Stimulated activated CD4-positive, alpha-beta T cell treated with anti-CD3 and anti-CD28 coated beads, Interleukin-12 subunit alpha, Interleukin-12 subunit beta, amount 100 ng/mL, for 4 hours (primary cell): ENCODE results near the gene PPIA.
"Not testable (repeated sequence)": the region's sequence is repeated elsewhere in the genome, so short reads cannot be mapped to it uniquely, and the experiment has no call there.

Experiments used
- DNase-seq: peaks from one replicate; pipeline ENCODE4 v3.0.0-alpha.2; 2020

The PPIA gene

GRCh38 chr7:44791278-44792219, 4.9 kb upstream of the PPIA start:
- DNase-seq: no peak

- no peak for DNase-seq
Measured at GRCh38 chr7:44793919-44794318, 2.6 kb upstream of the PPIA start.

- DNase-seq: no peak
Measured at GRCh38 chr7:44794331-44794730, 2.1 kb upstream of the PPIA start.

GRCh38 chr7:44796034-44796503, 412 bp upstream of the PPIA start:
- no peak for DNase-seq

- peak; percentile 76 for DNase-seq
Measured at GRCh38 chr7:44797329-44798258, 1.1 kb downstream of the PPIA start.

- DNase-seq: no peak
Measured at GRCh38 chr7:44798649-44799305, 2.3 kb downstream of the PPIA start.

- no peak for DNase-seq
Measured at GRCh38 chr7:44799939-44800338, 3.5 kb downstream of the PPIA start.

- DNase-seq: no peak
Measured at GRCh38 chr7:44801890-44802289, 5.4 kb downstream of the PPIA start.

GRCh38 chr7:44802418-44803025, 6.0 kb downstream of the PPIA start:
- DNase-seq: no peak

GRCh38 chr7:44803828-44804519, 7.5 kb downstream of the PPIA start:
- DNase-seq: not testable (repeated sequence)

- no peak for DNase-seq
Measured at GRCh38 chr7:44805950-44806349, 9.5 kb downstream of the PPIA start.

GRCh38 chr7:44808914-44809393, 12.5 kb downstream of the PPIA start:
- DNase-seq: no peak

- no peak for DNase-seq
Measured at GRCh38 chr7:44811093-44811492, 14.6 kb downstream of the PPIA start.

GRCh38 chr7:44811571-44811970, 15.1 kb downstream of the PPIA start:
- DNase-seq: no peak

- DNase-seq: no peak
Measured at GRCh38 chr7:44814919-44815318, 18.4 kb downstream of the PPIA start.

GRCh38 chr7:44819292-44819691, 22.8 kb downstream of the PPIA start:
- no peak for DNase-seq

- DNase-seq: no peak
Measured at GRCh38 chr7:44823255-44823781, 26.8 kb downstream of the PPIA start.

- DNase-seq: no peak
Measured at GRCh38 chr7:44824894-44825526, 28.5 kb downstream of the PPIA start.

- DNase-seq: no peak
Measured at GRCh38 chr7:44827567-44827966, 31.1 kb downstream of the PPIA start.

GRCh38 chr7:44838751-44839150, 42.3 kb downstream of the PPIA start:
- DNase-seq: no peak

GRCh38 chr7:44842675-44843074, 46.2 kb downstream of the PPIA start:
- DNase-seq: not testable (repeated sequence)
